SU-DHL-6 (cell line): ENCODE data around the gene CDH23.

Experiments used
- CTCF ChIP-seq: fragments of 200-600 bp; sonication (generic); IDR thresholded peaks from one replicate; pipeline ENCODE4 v1.5.1; 2017; ENCODE audit warnings: antibody characterized with exemption, mild to moderate bottlenecking, low read length, moderate library complexity; ENCODE audit not compliant: insufficient read depth, poor library complexity, severe bottlenecking
- EZH2phosphoT487 ChIP-seq: fragments of 200-600 bp; sonication (generic), shearing (Covaris generic); conservative IDR thresholded peaks from 2 replicates; pipeline ENCODE4 v1.6.1; 2018; ENCODE audit warnings: mild to moderate bottlenecking, antibody characterized with exemption, low read length, moderate library complexity, mixed read lengths

- TF ChIP-seq CTCF = no peak
- TF ChIP-seq EZH2phosphoT487 = no peak
Observed at GRCh38 chr10:71562904-71563303, 166.2 kb downstream of the CDH23 start.
